ENCODE results near the gene HEATR1.

Gene HEATR1

GRCh38 chr1:236558846-236559245 lies 45.5 kb downstream of the HEATR1 start:
- Histone ChIP-seq H3K36me3 (ENCODE audit: low read depth) (peaks cover 68% of the 10 kb centered on the region), H3K4me1 (ENCODE audit: insufficient read depth, poor library complexity, severe bottlenecking) (no peaks in the 10 kb centered on the region), H3K9me3 (ENCODE audit: severe bottlenecking) (no peaks in the 10 kb centered on the region), H3K27ac (ENCODE audit: poor library complexity, severe bottlenecking) (no peak overlapping the region), H3K27me3 (ENCODE audit: insufficient read depth, poor library complexity, severe bottlenecking) (no peaks in the 10 kb centered on the region), H3K4me3 (ENCODE audit: severe bottlenecking) (no peak overlapping the region)
- TF ChIP-seq CTCF (IDR thresholded peaks at IDR 0.05; ENCODE audit: poor library complexity, severe bottlenecking): no peak
- DNase-seq (ENCODE audit: low spot score) (no peak), ATAC-seq (ENCODE audit: low read depth) (no peak)

- H3K36me3 ChIP-seq (ENCODE audit: low read depth): peaks cover 73% of the 10 kb centered on the region
- H3K27ac ChIP-seq (ENCODE audit: poor library complexity, severe bottlenecking): no peak overlapping the region
- no peak for ATAC-seq (ENCODE audit: low read depth)
- no peak for DNase-seq (ENCODE audit: low spot score)
- H3K9me3 ChIP-seq (ENCODE audit: severe bottlenecking): no peaks in the 10 kb centered on the region
- no peak overlapping the region for H3K4me3 ChIP-seq (ENCODE audit: severe bottlenecking)
- no peaks in the 10 kb centered on the region for H3K4me1 ChIP-seq (ENCODE audit: insufficient read depth, poor library complexity, severe bottlenecking)
- no peaks in the 10 kb centered on the region for H3K27me3 ChIP-seq (ENCODE audit: insufficient read depth, poor library complexity, severe bottlenecking)
- TF ChIP-seq CTCF (IDR thresholded peaks at IDR 0.05; ENCODE audit: poor library complexity, severe bottlenecking): no peak
Measured at GRCh38 chr1:236558081-236558480, 46.2 kb downstream of the HEATR1 start.

- Histone ChIP-seq H3K27me3 (ENCODE audit: insufficient read depth, poor library complexity, severe bottlenecking) (no peaks in the 10 kb centered on the region), H3K36me3 (ENCODE audit: low read depth) (peaks cover 83% of the 10 kb centered on the region), H3K9me3 (ENCODE audit: severe bottlenecking) (no peaks in the 10 kb centered on the region), H3K4me3 (ENCODE audit: severe bottlenecking) (no peak overlapping the region), H3K27ac (ENCODE audit: poor library complexity, severe bottlenecking) (no peak overlapping the region), H3K4me1 (ENCODE audit: insufficient read depth, poor library complexity, severe bottlenecking) (no peaks in the 10 kb centered on the region)
- DNase-seq (ENCODE audit: low spot score) (no peak), ATAC-seq (ENCODE audit: low read depth) (no peak)
- TF ChIP-seq CTCF (IDR thresholded peaks at IDR 0.05; ENCODE audit: poor library complexity, severe bottlenecking): no peak
Measured at GRCh38 chr1:236556606-236557005, 47.7 kb downstream of the HEATR1 start.

- ATAC-seq (ENCODE audit: low read depth) (no peak), DNase-seq (ENCODE audit: low spot score) (no peak)
- no peaks in the 10 kb centered on the region for H3K27me3 ChIP-seq (ENCODE audit: insufficient read depth, poor library complexity, severe bottlenecking)
- no peak overlapping the region for H3K4me3 ChIP-seq (ENCODE audit: severe bottlenecking)
- H3K9me3 ChIP-seq (ENCODE audit: severe bottlenecking): no peaks in the 10 kb centered on the region
- no peak overlapping the region for H3K27ac ChIP-seq (ENCODE audit: poor library complexity, severe bottlenecking)
- no peak for TF ChIP-seq CTCF (IDR thresholded peaks at IDR 0.05; ENCODE audit: poor library complexity, severe bottlenecking)
- H3K4me1 ChIP-seq (ENCODE audit: insufficient read depth, poor library complexity, severe bottlenecking): no peaks in the 10 kb centered on the region
- H3K36me3 ChIP-seq (ENCODE audit: low read depth): peaks cover 88% of the 10 kb centered on the region
Measured at GRCh38 chr1:236553370-236553769, 50.9 kb downstream of the HEATR1 start.

GRCh38 chr1:236552901-236553300 lies 51.4 kb downstream of the HEATR1 start:
- Histone ChIP-seq H3K27ac (ENCODE audit: poor library complexity, severe bottlenecking) (no peak overlapping the region), H3K27me3 (ENCODE audit: insufficient read depth, poor library complexity, severe bottlenecking) (no peaks in the 10 kb centered on the region), H3K9me3 (ENCODE audit: severe bottlenecking) (no peaks in the 10 kb centered on the region), H3K4me3 (ENCODE audit: severe bottlenecking) (no peak overlapping the region), H3K36me3 (ENCODE audit: low read depth) (peaks cover 88% of the 10 kb centered on the region), H3K4me1 (ENCODE audit: insufficient read depth, poor library complexity, severe bottlenecking) (no peaks in the 10 kb centered on the region)
- DNase-seq (ENCODE audit: low spot score) (no peak), ATAC-seq (ENCODE audit: low read depth) (no peak)
- no peak for TF ChIP-seq CTCF (IDR thresholded peaks at IDR 0.05; ENCODE audit: poor library complexity, severe bottlenecking)
